Activated naive CD8-positive, alpha-beta T cell treated with anti-CD3 and anti-CD28 coated beads for 36 hours (primary cell): ENCODE data around the gene CHSY3. TPM values are rescaled to one million over a fixed set of nuclear protein-coding genes. Genes with fewer than 3 reads are reported as not detected.

Experiments
- DNase-seq: peaks from one replicate; pipeline ENCODE4 v3.0.0; 2021
- H3K27ac Mint-ChIP-seq: one replicate; pipeline ENCODE4 v1.8.0; 2022; ENCODE audit warnings: mild to moderate bottlenecking, moderate library complexity, mixed read lengths
- H3K27me3 Mint-ChIP-seq: one replicate; pipeline ENCODE4 v1.8.0; 2022; ENCODE audit warnings: mild to moderate bottlenecking, mixed read lengths
- H3K36me3 Mint-ChIP-seq: one replicate; pipeline ENCODE4 v1.8.0; 2021; ENCODE audit warnings: mild to moderate bottlenecking, mixed read lengths
- H3K4me1 Mint-ChIP-seq: one replicate; pipeline ENCODE4 v1.8.0; 2021; ENCODE audit warnings: mixed read lengths
- H3K4me3 Mint-ChIP-seq: one replicate; pipeline ENCODE4 v1.8.0; 2022; ENCODE audit warnings: mild to moderate bottlenecking, moderate library complexity, mixed read lengths
- H3K9me3 Mint-ChIP-seq: one replicate; pipeline ENCODE4 v1.8.0; 2022; ENCODE audit warnings: mixed read lengths
- total RNA-seq, 2 experiments: library from RNA; stranded (reverse); gene quantifications; one replicate each; pipeline ENCODE4 v1.2.3, GENCODE V29; 2021

The CHSY3 gene
- total RNA-seq, 2 experiments from 2014 or later = not detected

- Mint-ChIP-seq H3K4me1 (no peaks in the 10 kb centered on the region), H3K9me3 (no peaks in the 10 kb centered on the region), H3K27me3 (no peaks in the 10 kb centered on the region), H3K36me3 (no peaks in the 10 kb centered on the region), H3K27ac (no peak overlapping the region), H3K4me3 (no peak overlapping the region)
- DNase-seq = no peak
These were observed 164.7 kb downstream of the CHSY3 start for GRCh38 chr5:130068988-130069387.

GRCh38 chr5:130074820-130075219 is 170.6 kb downstream of the CHSY3 start:
- no peaks in the 10 kb centered on the region for H3K9me3 Mint-ChIP-seq
- H3K36me3 Mint-ChIP-seq = no peaks in the 10 kb centered on the region
- no peak overlapping the region for H3K4me3 Mint-ChIP-seq
- peaks cover 3% of the 10 kb centered on the region for H3K27me3 Mint-ChIP-seq
- H3K4me1 Mint-ChIP-seq = no peaks in the 10 kb centered on the region
- H3K27ac Mint-ChIP-seq = no peak overlapping the region
- no peak for DNase-seq

- Mint-ChIP-seq H3K27ac (no peak overlapping the region), H3K27me3 (peaks cover 3% of the 10 kb centered on the region)
These were observed 172.7 kb downstream of the CHSY3 start for GRCh38 chr5:130077007-130077406.

GRCh38 chr5:130078661-130079060 is 174.4 kb downstream of the CHSY3 start:
- no peak overlapping the region for H3K27ac Mint-ChIP-seq
- DNase-seq = no peak
- peaks cover 3% of the 10 kb centered on the region for H3K27me3 Mint-ChIP-seq

More at GRCh38 chr5:130077007-130077406, 172.7 kb downstream of the CHSY3 start:
- Mint-ChIP-seq H3K9me3 (no peaks in the 10 kb centered on the region), H3K4me3 (no peak overlapping the region), H3K36me3 (no peaks in the 10 kb centered on the region), H3K4me1 (no peaks in the 10 kb centered on the region)
- DNase-seq = no peak

GRCh38 chr5:130090569-130091270 is 186.5 kb downstream of the CHSY3 start:
- Mint-ChIP-seq H3K36me3 (no peaks in the 10 kb centered on the region), H3K4me3 (no peak overlapping the region), H3K4me1 (no peaks in the 10 kb centered on the region), H3K27me3 (peaks cover 2% of the 10 kb centered on the region), H3K27ac (no peak overlapping the region), H3K9me3 (no peaks in the 10 kb centered on the region)
- DNase-seq = no peak

More at GRCh38 chr5:130078661-130079060, 174.4 kb downstream of the CHSY3 start:
- Mint-ChIP-seq H3K4me3 (no peak overlapping the region), H3K4me1 (no peaks in the 10 kb centered on the region), H3K36me3 (no peaks in the 10 kb centered on the region), H3K9me3 (no peaks in the 10 kb centered on the region)

GRCh38 chr5:130092991-130093390 is 188.7 kb downstream of the CHSY3 start:
- no peak overlapping the region for H3K4me3 Mint-ChIP-seq
- no peak overlapping the region for H3K27ac Mint-ChIP-seq
- H3K9me3 Mint-ChIP-seq = no peaks in the 10 kb centered on the region

GRCh38 chr5:130096483-130096882 is 192.2 kb downstream of the CHSY3 start:
- no peaks in the 10 kb centered on the region for H3K9me3 Mint-ChIP-seq
- H3K4me3 Mint-ChIP-seq = no peak overlapping the region
- peaks cover 12% of the 10 kb centered on the region for H3K27me3 Mint-ChIP-seq
- DNase-seq = no peak
- no peaks in the 10 kb centered on the region for H3K36me3 Mint-ChIP-seq
- H3K4me1 Mint-ChIP-seq = no peaks in the 10 kb centered on the region
- no peak overlapping the region for H3K27ac Mint-ChIP-seq

More at GRCh38 chr5:130092991-130093390, 188.7 kb downstream of the CHSY3 start:
- DNase-seq = no peak
- Mint-ChIP-seq H3K4me1 (no peaks in the 10 kb centered on the region), H3K27me3 (peaks cover 4% of the 10 kb centered on the region), H3K36me3 (no peaks in the 10 kb centered on the region)

- Mint-ChIP-seq H3K4me3 (no peak overlapping the region), H3K36me3 (no peaks in the 10 kb centered on the region), H3K9me3 (no peaks in the 10 kb centered on the region), H3K4me1 (no peaks in the 10 kb centered on the region), H3K27ac (no peak overlapping the region), H3K27me3 (peaks cover 12% of the 10 kb centered on the region)
- DNase-seq = no peak
These were observed 194.7 kb downstream of the CHSY3 start for GRCh38 chr5:130099008-130099407.

- H3K9me3 Mint-ChIP-seq = no peaks in the 10 kb centered on the region
- no peak overlapping the region for H3K27ac Mint-ChIP-seq
- no peak for DNase-seq
- H3K27me3 Mint-ChIP-seq = peaks cover 10% of the 10 kb centered on the region
- H3K4me3 Mint-ChIP-seq = no peak overlapping the region
- H3K36me3 Mint-ChIP-seq = no peaks in the 10 kb centered on the region
- H3K4me1 Mint-ChIP-seq = peaks cover 3% of the 10 kb centered on the region
These were observed 198.1 kb downstream of the CHSY3 start for GRCh38 chr5:130102375-130102774.

- Mint-ChIP-seq H3K4me1 (peaks cover 3% of the 10 kb centered on the region), H3K4me3 (no peak overlapping the region), H3K27ac (no peak overlapping the region), H3K9me3 (no peaks in the 10 kb centered on the region), H3K36me3 (no peaks in the 10 kb centered on the region), H3K27me3 (peaks cover 7% of the 10 kb centered on the region)
- no peak for DNase-seq
These were observed 198.7 kb downstream of the CHSY3 start for GRCh38 chr5:130102960-130103359.

GRCh38 chr5:130104895-130105688 is 200.8 kb downstream of the CHSY3 start:
- Mint-ChIP-seq H3K36me3 (no peaks in the 10 kb centered on the region), H3K4me3 (no peak overlapping the region), H3K27ac (no peak overlapping the region), H3K27me3 (peaks cover 4% of the 10 kb centered on the region), H3K9me3 (no peaks in the 10 kb centered on the region), H3K4me1 (peaks cover 3% of the 10 kb centered on the region)
- DNase-seq = no peak

GRCh38 chr5:130106480-130106879 is 202.2 kb downstream of the CHSY3 start:
- no peak overlapping the region for H3K27ac Mint-ChIP-seq

GRCh38 chr5:130109152-130109551 is 204.9 kb downstream of the CHSY3 start:
- Mint-ChIP-seq H3K36me3 (no peaks in the 10 kb centered on the region), H3K4me1 (peaks cover 3% of the 10 kb centered on the region), H3K27ac (no peak overlapping the region), H3K4me3 (no peak overlapping the region), H3K9me3 (no peaks in the 10 kb centered on the region), H3K27me3 (no peaks in the 10 kb centered on the region)
- DNase-seq = no peak

More at GRCh38 chr5:130106480-130106879, 202.2 kb downstream of the CHSY3 start:
- Mint-ChIP-seq H3K4me1 (peaks cover 3% of the 10 kb centered on the region), H3K36me3 (no peaks in the 10 kb centered on the region), H3K27me3 (no peaks in the 10 kb centered on the region), H3K9me3 (no peaks in the 10 kb centered on the region), H3K4me3 (no peak overlapping the region)
- no peak for DNase-seq

GRCh38 chr5:130110328-130110727 is 206.1 kb downstream of the CHSY3 start:
- Mint-ChIP-seq H3K4me3 (no peak overlapping the region), H3K27me3 (no peaks in the 10 kb centered on the region)

GRCh38 chr5:130111746-130112145 is 207.5 kb downstream of the CHSY3 start:
- no peak for DNase-seq
- Mint-ChIP-seq H3K36me3 (no peaks in the 10 kb centered on the region), H3K4me3 (no peak overlapping the region), H3K9me3 (no peaks in the 10 kb centered on the region), H3K27me3 (peaks cover 6% of the 10 kb centered on the region), H3K4me1 (no peaks in the 10 kb centered on the region), H3K27ac (no peak overlapping the region)

More at GRCh38 chr5:130110328-130110727, 206.1 kb downstream of the CHSY3 start:
- Mint-ChIP-seq H3K9me3 (no peaks in the 10 kb centered on the region), H3K36me3 (no peaks in the 10 kb centered on the region), H3K27ac (no peak overlapping the region), H3K4me1 (no peaks in the 10 kb centered on the region)
- DNase-seq = no peak
